H9 (cell line): ENCODE results near the gene TFDP1. TPM values are rescaled to one million over a fixed set of nuclear protein-coding genes. Genes with fewer than 3 reads are reported as not detected.

Experiments
- DNase-seq: peaks from one replicate; pipeline ENCODE4 v3.0.0-alpha.2; 2017
- H2AFZ ChIP-seq: one replicate; pipeline ENCODE4 v1.6.1; 2013; ENCODE audit warnings: mild to moderate bottlenecking, low read length, control low read depth, moderate library complexity
- H2AK5ac ChIP-seq: 2 replicates; pipeline ENCODE4 v1.6.1; 2013; ENCODE audit warnings: low read length, control low read depth, mixed read lengths; ENCODE audit not compliant: insufficient read length
- H2BK120ac ChIP-seq: one replicate; pipeline ENCODE4 v1.6.1; 2013; ENCODE audit warnings: low read depth, mild to moderate bottlenecking, low read length, control low read depth, inconsistent platforms; ENCODE audit not compliant: poor library complexity, severe bottlenecking
- H2BK12ac ChIP-seq: 2 replicates; pipeline ENCODE4 v1.6.1; 2013; ENCODE audit warnings: low read length, control low read depth, mixed read lengths, low read depth; ENCODE audit not compliant: insufficient read length
- H2BK15ac ChIP-seq: 2 replicates; pipeline ENCODE4 v1.6.1; 2013; ENCODE audit warnings: low read depth, low read length, control low read depth
- H2BK20ac ChIP-seq: one replicate; pipeline ENCODE4 v1.6.1; 2013; ENCODE audit warnings: low read depth, mild to moderate bottlenecking, low read length, control low read depth, inconsistent platforms; ENCODE audit not compliant: poor library complexity, severe bottlenecking
- H2BK5ac ChIP-seq: 2 replicates; pipeline ENCODE4 v1.6.1; 2013; ENCODE audit warnings: low read length, control low read depth, mixed read lengths; ENCODE audit not compliant: insufficient read length
- H3K14ac ChIP-seq: 2 replicates; pipeline ENCODE4 v1.6.1; 2013; ENCODE audit warnings: low read length, control low read depth; ENCODE audit not compliant: insufficient read depth
- H3K18ac ChIP-seq: 2 replicates; pipeline ENCODE4 v1.6.1; 2013; ENCODE audit warnings: low read depth, mild to moderate bottlenecking, mixed read lengths, low read length, control low read depth; ENCODE audit not compliant: insufficient read length
- H3K23ac ChIP-seq: 2 replicates; pipeline ENCODE4 v1.6.1; 2013; ENCODE audit warnings: low read length, control low read depth, mixed read lengths, low read depth; ENCODE audit not compliant: insufficient read length
- H3K23me2 ChIP-seq: 2 replicates; pipeline ENCODE4 v1.6.1; 2013; ENCODE audit warnings: low read depth, mild to moderate bottlenecking, mixed read lengths, low read length, control low read depth; ENCODE audit not compliant: insufficient read length, poor library complexity, severe bottlenecking
- H3K27ac ChIP-seq: 2 replicates; pipeline ENCODE4 v1.5.1; 2013; ENCODE audit warnings: low read length, control low read depth, mixed read lengths, low read depth; ENCODE audit not compliant: insufficient read length
- H3K27me3 ChIP-seq: 2 replicates; pipeline ENCODE4 v1.6.1; 2013; ENCODE audit warnings: low read length, control low read depth, inconsistent platforms; ENCODE audit not compliant: insufficient read depth
- H3K4ac ChIP-seq: 2 replicates; pipeline ENCODE4 v1.6.1; 2013; ENCODE audit warnings: low read depth, mild to moderate bottlenecking, control low read depth, inconsistent platforms, low read length, moderate library complexity
- H3K4me1 ChIP-seq: 2 replicates; pipeline ENCODE4 v1.6.1; 2013; ENCODE audit warnings: low read length, control low read depth, inconsistent platforms; ENCODE audit not compliant: insufficient read depth
- H3K4me2 ChIP-seq: 2 replicates; pipeline ENCODE4 v1.6.1; 2013; ENCODE audit warnings: low read length, control low read depth, mixed read lengths; ENCODE audit not compliant: insufficient read length, insufficient read depth
- H3K56ac ChIP-seq: 2 replicates; pipeline ENCODE4 v1.6.1; 2013; ENCODE audit warnings: low read depth, mild to moderate bottlenecking, mixed read lengths, low read length, control low read depth; ENCODE audit not compliant: insufficient read length
- H3K79me1 ChIP-seq: 2 replicates; pipeline ENCODE4 v1.6.1; 2013; ENCODE audit warnings: low read depth, mild to moderate bottlenecking, moderate library complexity, low read length, control low read depth, inconsistent platforms; ENCODE audit not compliant: insufficient read depth, poor library complexity, severe bottlenecking
- H3K79me2 ChIP-seq: 2 replicates; pipeline ENCODE4 v1.6.1; 2013; ENCODE audit warnings: low read length, control low read depth, inconsistent platforms; ENCODE audit not compliant: insufficient read depth
- H3K9ac ChIP-seq: 2 replicates; pipeline ENCODE4 v1.6.1; 2013; ENCODE audit warnings: low read length, control low read depth, mixed read lengths; ENCODE audit not compliant: insufficient read length; ENCODE audit errors: extremely low read depth
- H3K9me3 ChIP-seq: one replicate; pipeline ENCODE4 v1.6.1; 2013; ENCODE audit warnings: low read depth, low read length, inconsistent platforms; ENCODE audit not compliant: control insufficient read depth
- H3T11ph ChIP-seq: one replicate; pipeline ENCODE4 v1.6.1; 2013; ENCODE audit warnings: mild to moderate bottlenecking, low read length, control low read depth, inconsistent platforms
- H4K20me1 ChIP-seq: one replicate; pipeline ENCODE4 v1.6.1; 2013; ENCODE audit not compliant: control insufficient read depth, insufficient read length, insufficient read depth
- H4K5ac ChIP-seq: 2 replicates; pipeline ENCODE4 v1.6.1; 2013; ENCODE audit warnings: low read depth, mild to moderate bottlenecking, mixed read lengths, low read length, control low read depth; ENCODE audit not compliant: insufficient read length
- H4K8ac ChIP-seq: replicated peaks from 2 replicates; pipeline ENCODE4 v1.6.1; 2013; ENCODE audit warnings: low read length, control low read depth, mixed read lengths, low read depth; ENCODE audit not compliant: insufficient read length
- H4K91ac ChIP-seq: 2 replicates; pipeline ENCODE4 v1.6.1; 2013; ENCODE audit warnings: low read depth, mild to moderate bottlenecking, moderate library complexity, mixed read lengths, low read length, control low read depth; ENCODE audit not compliant: insufficient read length
- H3K27ac Mint-ChIP-seq, 3 experiments: 2 replicates in 2 of 3; 3 replicates in 1 of 3; pipeline ENCODE4 v1.8.0; 2020 to 2021; ENCODE audit warnings: mixed read lengths in 3 of 3, mild to moderate bottlenecking in 1 of 3, moderate library complexity in 1 of 3
- H3K27me3 Mint-ChIP-seq: 2 replicates; pipeline ENCODE4 v1.8.0; 2021; ENCODE audit warnings: low read depth, mild to moderate bottlenecking, moderate library complexity, mixed read lengths
- H3K36me3 Mint-ChIP-seq, 3 experiments: 2 replicates in 2 of 3; 3 replicates in 1 of 3; pipeline ENCODE4 v1.8.0; 2020 to 2021; ENCODE audit warnings: low read depth in 3 of 3, mixed read lengths in 3 of 3; ENCODE audit not compliant: insufficient read depth in 1 of 3
- H3K4me1 Mint-ChIP-seq, 2 experiments: 2 replicates each; pipeline ENCODE4 v1.8.0; 2020; ENCODE audit warnings: mixed read lengths in 2 of 2
- H3K4me3 Mint-ChIP-seq, 2 experiments: 2 replicates in 1 of 2; 3 replicates in 1 of 2; pipeline ENCODE4 v1.8.0; 2020 to 2021; ENCODE audit warnings: mild to moderate bottlenecking in 2 of 2, mixed read lengths in 2 of 2, moderate library complexity in 1 of 2
- H3K9me3 Mint-ChIP-seq, 2 experiments: 2 replicates in 1 of 2; 3 replicates in 1 of 2; pipeline ENCODE4 v1.8.0; 2020; ENCODE audit warnings: mild to moderate bottlenecking in 2 of 2, mixed read lengths in 2 of 2, moderate library complexity in 1 of 2
- WGBS: extraction: QIAGEN DNeasy Blood & Tissue Kit; methylation state at CpG from one replicate; pipeline ENCODE4 v1.1.7; 2013; ENCODE audit warnings: missing lambda C conversion rate, low lambda C conversion rate, mixed read lengths; ENCODE audit not compliant: insufficient read length; ENCODE audit errors: extremely low coverage; 5-methylcytosine and 5-hydroxymethylcytosine counted together
- total RNA-seq: library from RNA; stranded (reverse); gene quantifications from 2 replicates; pipeline ENCODE4 v1.2.1, GENCODE V29; 2021
- TF ChIP-seq, protein P1 (sequence below): fragments of 200-600 bp; sonication (generic); conservative IDR thresholded peaks from 3 replicates; pipeline ENCODE4 v1.8.0; 2021; ENCODE audit warnings: antibody characterized with exemption, mild to moderate bottlenecking

Gene TFDP1
- total RNA-seq, 1 experiment from 2014 or later: 111 TPM

DNA sequence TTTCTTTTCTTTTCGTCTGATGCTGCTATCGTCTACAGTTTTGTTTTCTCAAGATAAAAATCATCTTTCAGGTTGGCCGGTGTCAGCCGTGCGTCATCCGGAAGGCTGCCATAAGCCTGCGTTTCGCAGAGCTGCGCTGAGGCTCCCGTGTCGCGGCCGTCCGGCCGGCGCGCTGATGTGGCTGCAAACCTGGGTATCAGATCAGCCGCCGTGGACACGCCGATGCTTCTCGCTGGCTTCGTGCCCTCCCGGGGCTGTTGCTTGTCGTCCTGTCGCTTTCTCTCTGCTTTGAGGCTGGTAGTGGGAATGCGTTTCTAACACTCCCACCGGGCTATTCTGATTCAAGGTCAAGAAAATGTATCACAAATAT lies 45.9 kb upstream of the TFDP1 start:
- Histone ChIP-seq H3K23me2 (no peaks in the 10 kb centered on the region), H3K79me1 (no peaks in the 10 kb centered on the region), H4K20me1 (peaks cover 2% of the 10 kb centered on the region), H4K8ac (no peak overlapping the region), H2AK5ac (no peak overlapping the region), H2AFZ (no peak overlapping the region), H2BK5ac (no peak overlapping the region), H3K9me3 (no peaks in the 10 kb centered on the region), H3K23ac (no peak overlapping the region), H2BK20ac (no peak overlapping the region), H3K4me1 (no peaks in the 10 kb centered on the region), H4K91ac (no peak overlapping the region), H2BK120ac (no peak overlapping the region), H3T11ph (no peak overlapping the region), H3K27me3 (no peaks in the 10 kb centered on the region), H3K18ac (no peak overlapping the region), H3K27ac (no peak overlapping the region), H3K79me2 (0 out of 2 replicates have a peak, but pooled peaks cover 1% of the 10 kb centered on the region), H3K9ac (no peak overlapping the region), H3K56ac (no peak overlapping the region), H3K14ac (no peak overlapping the region), H4K5ac (no peak overlapping the region), H3K4ac (no peak overlapping the region), H2BK12ac (no peak overlapping the region), H2BK15ac (no peak overlapping the region), H3K4me2 (no peak overlapping the region)
- H3K27me3 Mint-ChIP-seq: no peaks in the 10 kb centered on the region
- no CpG with 5 or more reads among the region's 28 CpGs for WGBS
- no peaks in the 10 kb centered on the region for H3K9me3 Mint-ChIP-seq
- peaks cover 4 to 8% of the 10 kb centered on the region in 2 experiments; a peak in 3 of 4 replicates for H3K4me1 Mint-ChIP-seq
- H3K4me3 Mint-ChIP-seq: no peak overlapping the region
- H3K27ac Mint-ChIP-seq: peak overlapping the region in 2 of 3 experiments; percentile 9; a peak in 1 of 7 replicates
- TF ChIP-seq, protein P1, sequence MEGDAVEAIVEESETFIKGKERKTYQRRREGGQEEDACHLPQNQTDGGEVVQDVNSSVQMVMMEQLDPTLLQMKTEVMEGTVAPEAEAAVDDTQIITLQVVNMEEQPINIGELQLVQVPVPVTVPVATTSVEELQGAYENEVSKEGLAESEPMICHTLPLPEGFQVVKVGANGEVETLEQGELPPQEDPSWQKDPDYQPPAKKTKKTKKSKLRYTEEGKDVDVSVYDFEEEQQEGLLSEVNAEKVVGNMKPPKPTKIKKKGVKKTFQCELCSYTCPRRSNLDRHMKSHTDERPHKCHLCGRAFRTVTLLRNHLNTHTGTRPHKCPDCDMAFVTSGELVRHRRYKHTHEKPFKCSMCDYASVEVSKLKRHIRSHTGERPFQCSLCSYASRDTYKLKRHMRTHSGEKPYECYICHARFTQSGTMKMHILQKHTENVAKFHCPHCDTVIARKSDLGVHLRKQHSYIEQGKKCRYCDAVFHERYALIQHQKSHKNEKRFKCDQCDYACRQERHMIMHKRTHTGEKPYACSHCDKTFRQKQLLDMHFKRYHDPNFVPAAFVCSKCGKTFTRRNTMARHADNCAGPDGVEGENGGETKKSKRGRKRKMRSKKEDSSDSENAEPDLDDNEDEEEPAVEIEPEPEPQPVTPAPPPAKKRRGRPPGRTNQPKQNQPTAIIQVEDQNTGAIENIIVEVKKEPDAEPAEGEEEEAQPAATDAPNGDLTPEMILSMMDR: no peak
- peaks cover 9 to 25% (median 17%) of the 10 kb centered on the region in 3 experiments; a peak in 6 of 7 replicates for H3K36me3 Mint-ChIP-seq
- no peak for DNase-seq
